GM21529 (cell line): ENCODE results near the gene OR6C3.
"Not testable (repeated sequence)": the region's sequence is repeated elsewhere in the genome, so short reads cannot be mapped to it uniquely, and the experiment has no call there.

Experiments
- ATAC-seq: cut with Tn5 transposase; IDR thresholded peaks from one replicate; pipeline ENCODE4 v1.9.1; 2021; ENCODE audit not compliant: unreplicated experiment

The OR6C3 gene

GRCh38 chr12:55330446-55330845 is at the start of gene OR6C3:
Gene OR6C3 (plus strand): TSS chr12:55330746. CDS start chr12:55331701, 955 bp downstream.
- ATAC-seq = no peak

- ATAC-seq = no peak
Measured at GRCh38 chr12:55280991-55281390, 49.6 kb upstream of the OR6C3 start.

GRCh38 chr12:55289999-55290398 is 40.5 kb upstream of the OR6C3 start:
- ATAC-seq = no peak

- ATAC-seq = no peak
Measured at GRCh38 chr12:55296469-55296868, 34.1 kb upstream of the OR6C3 start, which contains the start of gene OR6C6. Gene OR6C6 (minus strand): TSS chr12:55296569. CDS start chr12:55295232, 1,337 bp downstream.

GRCh38 chr12:55314043-55314442 is 16.5 kb upstream of the OR6C3 start, which contains the start of gene OR6C1:
Gene OR6C1 (plus strand): TSS chr12:55314343. CDS start chr12:55320600, 6,257 bp downstream.
- no peak for ATAC-seq

- no peak for ATAC-seq
Measured at GRCh38 chr12:55320201-55320600, 10.3 kb upstream of the OR6C3 start.

- ATAC-seq = not testable (repeated sequence)
Measured at GRCh38 chr12:55325801-55326200, 4.7 kb upstream of the OR6C3 start.

- no peak for ATAC-seq
Measured at GRCh38 chr12:55336002-55336401, 5.5 kb downstream of the OR6C3 start.

GRCh38 chr12:55355338-55355737 is 24.8 kb downstream of the OR6C3 start:
- not testable (repeated sequence) for ATAC-seq

GRCh38 chr12:55362675-55363074 is 32.1 kb downstream of the OR6C3 start, which contains the start of gene OR6C75:
Gene OR6C75 (plus strand): TSS chr12:55362975. CDS start chr12:55365111, 2,136 bp downstream.
- ATAC-seq = no peak

- no peak for ATAC-seq
Measured at GRCh38 chr12:55365086-55365485, 34.5 kb downstream of the OR6C3 start.

- no peak for ATAC-seq
Measured at GRCh38 chr12:55372521-55372920, 42.0 kb downstream of the OR6C3 start.
